Measurements from ENCODE around the gene TRIM66.

TRIM66 gene

GRCh38 chr11:8690374-8691342 lies 8.2 kb upstream of the TRIM66 start:
- H3K9me3 ChIP-seq (ENCODE audit: control insufficient read depth, insufficient read depth, low read length) = no peaks in the 10 kb centered on the region
- no peaks in the 10 kb centered on the region for H3K27me3 ChIP-seq (ENCODE audit: control insufficient read depth, insufficient read depth, low read length)
- peaks cover 16% of the 10 kb centered on the region for H3K4me1 ChIP-seq (ENCODE audit: control insufficient read depth, insufficient read depth, low read length)
- peaks cover 63% of the 10 kb centered on the region for H3K36me3 ChIP-seq (ENCODE audit: control insufficient read depth, insufficient read depth, low read length)
- H3K27ac ChIP-seq (ENCODE audit: low read depth, low read length) = no peak overlapping the region
- H3K9ac ChIP-seq (ENCODE audit: low read depth, low read length) = no peak overlapping the region
- H3K4me3 ChIP-seq (ENCODE audit: low read depth, low read length) = no peak overlapping the region

DNA sequence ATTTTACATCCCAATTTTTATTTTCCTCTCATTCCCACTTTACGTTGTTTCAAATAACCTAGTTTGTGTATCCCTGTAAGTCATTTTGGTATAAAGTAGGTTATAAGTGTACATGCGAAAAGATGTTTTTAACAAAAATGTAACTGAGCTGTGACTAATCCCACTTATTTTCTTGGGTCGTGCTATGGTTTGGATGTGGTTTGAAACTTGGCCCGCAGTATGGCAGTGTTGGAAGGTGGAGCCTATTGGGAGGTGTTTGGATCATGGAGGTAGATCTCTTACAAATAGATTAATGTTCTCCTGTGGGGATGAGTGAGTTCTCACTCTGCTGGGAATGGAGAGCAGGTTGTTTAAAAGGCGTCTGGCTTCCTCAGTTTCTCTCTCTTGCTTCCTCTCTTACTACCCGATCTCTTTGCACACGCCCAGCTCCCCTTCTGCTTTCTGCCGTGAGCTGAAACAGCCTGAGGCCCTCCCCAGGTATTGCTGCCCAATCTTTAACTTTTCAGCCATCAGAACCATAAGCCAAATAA lies 7.3 kb upstream of the TRIM66 start:
- H3K36me3 ChIP-seq (ENCODE audit: control insufficient read depth, insufficient read depth, low read length) = peaks cover 64% of the 10 kb centered on the region
- peaks cover 23% of the 10 kb centered on the region for H3K4me1 ChIP-seq (ENCODE audit: control insufficient read depth, insufficient read depth, low read length)
- peak overlapping the region; percentile 76; the same call in 1 of the 2 replicates for H3K9ac ChIP-seq (ENCODE audit: low read depth, low read length)
- H3K9me3 ChIP-seq (ENCODE audit: control insufficient read depth, insufficient read depth, low read length) = no peaks in the 10 kb centered on the region
- H3K27ac ChIP-seq (ENCODE audit: low read depth, low read length) = peak overlapping the region; percentile 94
- H3K4me3 ChIP-seq (ENCODE audit: low read depth, low read length) = peak overlapping the region; percentile 71
- H3K27me3 ChIP-seq (ENCODE audit: control insufficient read depth, insufficient read depth, low read length) = no peaks in the 10 kb centered on the region

DNA sequence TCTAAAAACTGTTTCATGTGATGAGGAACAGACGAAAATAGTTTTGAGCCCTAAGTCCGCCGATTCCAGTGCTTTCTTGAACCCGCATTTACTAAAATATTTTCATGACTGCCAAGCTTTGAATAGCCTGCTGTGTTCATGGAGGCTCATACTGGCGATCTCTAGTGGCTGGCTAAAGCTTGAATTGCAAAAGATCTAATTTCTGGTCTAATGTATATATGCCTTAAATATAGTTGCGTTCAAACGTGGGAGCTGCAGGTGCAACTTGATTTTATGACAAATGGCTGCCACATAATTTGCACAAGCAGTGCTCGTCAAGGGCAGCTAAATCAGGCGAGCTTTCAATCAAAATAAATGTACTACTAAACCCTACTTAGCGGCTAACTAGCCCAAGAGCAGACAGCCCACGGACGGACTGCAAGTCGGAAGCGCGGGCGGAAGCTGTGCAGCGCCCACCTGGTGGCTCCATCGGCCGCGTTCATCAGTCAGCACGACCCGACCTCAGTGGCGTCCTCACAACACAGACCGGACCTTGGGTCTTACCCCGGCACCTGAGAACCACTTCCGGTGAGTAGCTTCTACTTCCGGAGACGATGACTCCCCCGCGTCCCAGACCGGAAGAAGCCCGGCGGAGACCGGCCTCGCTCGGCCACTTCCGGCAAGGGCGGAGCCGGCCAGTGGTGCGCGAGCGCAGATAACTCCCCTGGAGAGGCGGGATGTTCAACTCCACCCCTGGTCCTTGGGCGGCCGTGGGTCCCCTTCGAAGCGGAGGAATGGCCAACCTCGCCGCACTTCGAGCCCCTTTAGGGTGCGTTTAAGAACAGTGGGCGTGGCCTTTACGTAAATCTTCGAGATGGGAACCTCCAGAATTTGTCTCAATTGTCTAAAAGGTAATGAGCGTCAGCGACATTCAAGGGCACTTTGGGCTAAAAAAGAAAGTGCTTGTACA lies 6.2 kb upstream of the TRIM66 start:
- H3K4me3 ChIP-seq (ENCODE audit: low read depth, low read length) = peak overlapping the region; percentile 71
- H3K27ac ChIP-seq (ENCODE audit: low read depth, low read length) = peak overlapping the region; percentile 94
- no peaks in the 10 kb centered on the region for H3K27me3 ChIP-seq (ENCODE audit: control insufficient read depth, insufficient read depth, low read length)
- peaks cover 31% of the 10 kb centered on the region for H3K4me1 ChIP-seq (ENCODE audit: control insufficient read depth, insufficient read depth, low read length)
- peak overlapping the region; percentile 76 for H3K9ac ChIP-seq (ENCODE audit: low read depth, low read length)
- peaks cover 64% of the 10 kb centered on the region for H3K36me3 ChIP-seq (ENCODE audit: control insufficient read depth, insufficient read depth, low read length)
- H3K9me3 ChIP-seq (ENCODE audit: control insufficient read depth, insufficient read depth, low read length) = no peaks in the 10 kb centered on the region

DNA sequence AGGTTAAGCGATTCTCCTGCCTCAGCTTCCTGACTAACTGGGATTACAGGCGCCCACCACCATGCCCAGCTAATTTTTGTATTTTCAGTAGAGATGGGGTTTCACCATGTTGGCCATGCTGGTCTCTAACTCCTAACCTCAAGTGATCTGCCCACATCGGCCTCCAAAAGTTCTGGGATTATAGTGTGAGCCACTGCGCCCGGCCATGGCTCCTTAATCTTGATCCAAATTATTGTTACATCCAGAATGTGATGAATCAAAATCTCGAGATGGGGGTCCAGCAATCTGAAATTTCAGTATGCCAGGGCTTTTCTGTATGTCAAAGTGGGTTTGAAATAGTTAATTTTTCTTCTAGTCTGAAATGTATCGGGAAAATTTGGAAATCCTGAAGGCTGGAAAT lies 3.9 kb upstream of the TRIM66 start:
- peaks cover 50% of the 10 kb centered on the region for H3K36me3 ChIP-seq (ENCODE audit: control insufficient read depth, insufficient read depth, low read length)
- H3K9me3 ChIP-seq (ENCODE audit: control insufficient read depth, insufficient read depth, low read length) = no peaks in the 10 kb centered on the region
- no peaks in the 10 kb centered on the region for H3K27me3 ChIP-seq (ENCODE audit: control insufficient read depth, insufficient read depth, low read length)
- peaks cover 31% of the 10 kb centered on the region for H3K4me1 ChIP-seq (ENCODE audit: control insufficient read depth, insufficient read depth, low read length)
- peak overlapping the region; percentile 94 for H3K27ac ChIP-seq (ENCODE audit: low read depth, low read length)
- H3K9ac ChIP-seq (ENCODE audit: low read depth, low read length) = no peak overlapping the region
- no peak overlapping the region for H3K4me3 ChIP-seq (ENCODE audit: low read depth, low read length)

- H3K9me3 ChIP-seq (ENCODE audit: control insufficient read depth, insufficient read depth, low read length) = no peaks in the 10 kb centered on the region
- peaks cover 31% of the 10 kb centered on the region for H3K4me1 ChIP-seq (ENCODE audit: control insufficient read depth, insufficient read depth, low read length)
- no peak overlapping the region for H3K9ac ChIP-seq (ENCODE audit: low read depth, low read length)
- H3K36me3 ChIP-seq (ENCODE audit: control insufficient read depth, insufficient read depth, low read length) = peaks cover 45% of the 10 kb centered on the region
- H3K4me3 ChIP-seq (ENCODE audit: low read depth, low read length) = no peak overlapping the region
- no peaks in the 10 kb centered on the region for H3K27me3 ChIP-seq (ENCODE audit: control insufficient read depth, insufficient read depth, low read length)
- H3K27ac ChIP-seq (ENCODE audit: low read depth, low read length) = peak overlapping the region; percentile 99
Measured at GRCh38 chr11:8685820-8686219, 3.4 kb upstream of the TRIM66 start.

DNA sequence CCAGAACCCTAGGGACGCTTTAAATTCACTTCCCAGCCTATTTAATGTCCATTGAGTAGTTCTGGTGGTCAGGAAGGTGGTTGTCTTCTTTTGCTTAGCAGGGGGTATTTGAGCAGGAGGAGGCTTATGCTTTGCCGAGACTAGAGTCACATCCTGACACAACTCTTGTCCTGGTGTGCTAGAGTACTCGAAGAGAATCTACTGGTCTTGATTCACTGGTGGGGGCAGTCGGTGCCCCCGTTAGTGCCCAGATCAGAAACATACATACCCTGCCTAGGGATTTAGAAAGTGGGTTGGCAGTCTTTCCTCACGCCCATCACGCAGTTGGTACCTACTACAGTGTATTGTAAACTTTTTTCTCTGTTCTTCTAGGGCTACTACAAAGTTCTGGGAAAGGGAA lies 2.8 kb upstream of the TRIM66 start:
- peaks cover 31% of the 10 kb centered on the region for H3K4me1 ChIP-seq (ENCODE audit: control insufficient read depth, insufficient read depth, low read length)
- H3K27me3 ChIP-seq (ENCODE audit: control insufficient read depth, insufficient read depth, low read length) = no peaks in the 10 kb centered on the region
- peak overlapping the region; percentile 4; the same call in 1 of the 2 replicates for H3K9ac ChIP-seq (ENCODE audit: low read depth, low read length)
- H3K4me3 ChIP-seq (ENCODE audit: low read depth, low read length) = peak overlapping the region; percentile 91; the same call in 1 of the 2 replicates
- H3K9me3 ChIP-seq (ENCODE audit: control insufficient read depth, insufficient read depth, low read length) = no peaks in the 10 kb centered on the region
- H3K36me3 ChIP-seq (ENCODE audit: control insufficient read depth, insufficient read depth, low read length) = peaks cover 44% of the 10 kb centered on the region
- peak overlapping the region; percentile 99 for H3K27ac ChIP-seq (ENCODE audit: low read depth, low read length)

DNA sequence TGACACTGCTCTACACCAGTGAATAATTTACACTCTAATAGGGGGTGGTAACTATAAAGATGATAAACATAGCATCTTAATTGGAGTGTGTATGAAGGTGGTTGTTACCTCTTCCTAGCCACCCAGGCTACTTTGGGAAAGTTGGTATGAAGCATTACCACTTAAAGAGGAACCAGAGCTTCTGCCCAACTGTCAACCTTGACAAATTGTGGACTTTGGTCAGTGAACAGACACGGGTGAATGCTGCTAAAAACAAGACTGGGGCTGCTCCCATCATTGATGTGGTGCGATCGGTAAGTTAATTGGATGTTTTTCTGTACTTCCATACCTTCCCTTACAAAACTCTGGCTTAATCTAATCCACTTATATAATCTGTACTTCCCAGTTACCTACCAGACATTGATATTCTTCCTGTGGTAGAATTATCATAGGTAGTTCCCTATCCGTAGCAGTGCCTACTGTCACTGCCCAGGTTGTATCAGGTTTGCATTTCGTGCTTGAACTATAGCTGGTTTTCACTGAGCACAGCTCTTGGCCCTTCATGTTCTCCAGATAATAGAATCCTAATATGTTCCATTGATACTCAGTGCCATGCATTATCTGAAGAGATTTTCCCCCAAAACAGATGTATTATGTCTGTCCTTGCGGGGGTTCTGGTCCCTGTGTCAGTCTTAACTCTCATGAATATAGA lies 2.3 kb upstream of the TRIM66 start:
- Histone ChIP-seq H3K27me3 (ENCODE audit: control insufficient read depth, insufficient read depth, low read length) (no peaks in the 10 kb centered on the region), H3K27ac (ENCODE audit: low read depth, low read length) (peak overlapping the region; percentile 99), H3K4me1 (ENCODE audit: control insufficient read depth, insufficient read depth, low read length) (peaks cover 27% of the 10 kb centered on the region), H3K9ac (ENCODE audit: low read depth, low read length) (peak overlapping the region; percentile 4; the same call in 1 of the 2 replicates), H3K4me3 (ENCODE audit: low read depth, low read length) (peak overlapping the region; percentile 91), H3K36me3 (ENCODE audit: control insufficient read depth, insufficient read depth, low read length) (peaks cover 44% of the 10 kb centered on the region), H3K9me3 (ENCODE audit: control insufficient read depth, insufficient read depth, low read length) (no peaks in the 10 kb centered on the region)

DNA sequence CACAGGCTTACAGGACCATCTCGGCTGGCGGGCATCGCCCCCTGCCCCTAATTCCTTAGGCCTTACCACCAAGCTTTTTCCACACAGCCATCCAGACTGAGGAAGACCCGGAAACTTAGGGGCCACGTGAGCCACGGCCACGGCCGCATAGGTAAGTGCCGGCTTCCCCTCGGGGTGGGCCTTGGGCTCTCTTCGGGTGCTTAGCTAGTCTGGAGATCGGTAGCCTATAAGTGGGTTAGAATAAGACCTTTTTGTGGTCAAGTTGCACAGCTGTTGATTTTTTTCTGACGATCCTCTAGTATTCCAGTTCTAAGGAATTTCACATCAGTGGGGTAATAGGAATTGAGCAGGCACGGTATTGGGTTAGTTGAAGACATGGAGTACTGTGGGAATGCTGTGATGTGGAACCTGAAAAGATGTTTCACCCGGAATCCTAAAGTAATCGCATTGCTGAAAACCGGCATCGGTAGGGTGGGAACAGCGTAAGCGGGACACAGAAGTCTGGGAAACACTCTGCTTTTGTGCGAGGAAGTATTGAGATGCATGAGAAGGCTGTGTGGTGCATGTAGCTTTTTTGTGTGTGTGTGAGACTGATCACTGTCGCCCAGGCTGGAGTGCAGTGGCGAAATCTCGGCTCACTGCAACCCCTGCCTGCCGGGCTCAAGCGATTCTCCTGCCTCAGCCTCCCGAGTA lies 796 bp upstream of the TRIM66 start:
- peaks cover 18% of the 10 kb centered on the region for H3K4me1 ChIP-seq (ENCODE audit: control insufficient read depth, insufficient read depth, low read length)
- H3K27me3 ChIP-seq (ENCODE audit: control insufficient read depth, insufficient read depth, low read length) = no peaks in the 10 kb centered on the region
- H3K36me3 ChIP-seq (ENCODE audit: control insufficient read depth, insufficient read depth, low read length) = peaks cover 44% of the 10 kb centered on the region
- peak overlapping the region; percentile 99 for H3K27ac ChIP-seq (ENCODE audit: low read depth, low read length)
- peak overlapping the region; percentile 100 for H3K9ac ChIP-seq (ENCODE audit: low read depth, low read length)
- no peaks in the 10 kb centered on the region for H3K9me3 ChIP-seq (ENCODE audit: control insufficient read depth, insufficient read depth, low read length)
- H3K4me3 ChIP-seq (ENCODE audit: low read depth, low read length) = peak overlapping the region; percentile 91

- Histone ChIP-seq H3K27me3 (ENCODE audit: control insufficient read depth, insufficient read depth, low read length) (no peaks in the 10 kb centered on the region), H3K9me3 (ENCODE audit: control insufficient read depth, insufficient read depth, low read length) (no peaks in the 10 kb centered on the region), H3K4me1 (ENCODE audit: control insufficient read depth, insufficient read depth, low read length) (peaks cover 19% of the 10 kb centered on the region), H3K36me3 (ENCODE audit: control insufficient read depth, insufficient read depth, low read length) (peaks cover 39% of the 10 kb centered on the region), H3K27ac (ENCODE audit: low read depth, low read length) (peak overlapping the region; percentile 99), H3K4me3 (ENCODE audit: low read depth, low read length) (peak overlapping the region; percentile 91), H3K9ac (ENCODE audit: low read depth, low read length) (peak overlapping the region; percentile 100)
Measured at GRCh38 chr11:8681837-8682302, 595 bp downstream of the TRIM66 start.

All from HUES48 (cell line).